Placental pericyte (primary cell): ENCODE data around the gene SLC6A3. TPM values are rescaled to one million over a fixed set of nuclear protein-coding genes. Genes with fewer than 3 reads are reported as not detected.

ENCODE experiments used
- total RNA-seq: library from RNA; depleted of rRNA; stranded (reverse); fragments of >200 nt; gene quantifications from 2 replicates; pipeline ENCODE4 v1.2.3, GENCODE V29; 2012

The SLC6A3 gene
- not detected in 2 replicates for total RNA-seq

GRCh38 chr5:1445313-1445688 lies at the start of gene SLC6A3:
Gene SLC6A3 (minus strand): TSS chr5:1445440. CDS start chr5:1443197, 2,243 bp downstream.

GRCh38 chr5:1344975-1345838 lies 100.0 kb downstream of the SLC6A3 start, which contains the start of gene CLPTM1L:
Gene CLPTM1L (minus strand): TSS chr5:1345099. CDS start chr5:1344841, 258 bp downstream.

Other genes with a start within 250 kb of the SLC6A3 start
- gene SLC6A19, start 243.8 kb downstream of the SLC6A3 start, total RNA-seq: not detected in 2 replicates
- not detected in 2 replicates for gene SLC6A18, start 220.1 kb downstream of the SLC6A3 start, total RNA-seq
- gene TERT, start 150.4 kb downstream of the SLC6A3 start, total RNA-seq: not detected in 2 replicates
- gene CLPTM1L, start 100.3 kb downstream of the SLC6A3 start, total RNA-seq: 193 and 301 TPM in 2 replicates
- 20.8 and 49.1 TPM in 2 replicates for gene LPCAT1, start 78.5 kb upstream of the SLC6A3 start, total RNA-seq